ENCODE measurements around the gene YARS2. TPM values are rescaled to one million over a fixed set of nuclear protein-coding genes. Genes with fewer than 3 reads are reported as not detected.

YARS2 gene
- total RNA-seq, 1 experiment from 2014 or later: 41.4 TPM

- Histone ChIP-seq H2BK12ac (ENCODE audit: insufficient read length, low read depth, low read length) (no peak overlapping the region), H3T11ph (ENCODE audit: low read length) (no peak overlapping the region), H3K4me1 (ENCODE audit: insufficient read depth, low read length) (no peaks in the 10 kb centered on the region), H3K23me2 (ENCODE audit: insufficient read length, low read depth, low read length, poor library complexity, severe bottlenecking) (no peaks in the 10 kb centered on the region), H2BK20ac (ENCODE audit: low read depth, low read length, poor library complexity, severe bottlenecking) (no peak overlapping the region), H4K5ac (ENCODE audit: insufficient read length, low read depth, low read length) (no peak overlapping the region), H4K8ac (replicated peaks; ENCODE audit: insufficient read length, low read depth, low read length) (no peak overlapping the region), H3K14ac (ENCODE audit: insufficient read depth, low read length) (no peak overlapping the region), H3K27me3 (ENCODE audit: insufficient read depth, low read length) (no peaks in the 10 kb centered on the region), H2AK5ac (ENCODE audit: insufficient read length, low read length) (no peak overlapping the region), H3K56ac (ENCODE audit: insufficient read length, low read depth, low read length) (no peak overlapping the region), H2BK120ac (ENCODE audit: low read depth, low read length, poor library complexity, severe bottlenecking) (no peak overlapping the region), H3K9me3 (ENCODE audit: control insufficient read depth, low read depth, low read length) (no peaks in the 10 kb centered on the region), H2BK15ac (ENCODE audit: low read depth, low read length) (no peak overlapping the region), H3K9ac (ENCODE audit: extremely low read depth, insufficient read length, low read length) (no peak overlapping the region), H3K4ac (ENCODE audit: low read depth, low read length) (no peak overlapping the region), H4K91ac (ENCODE audit: insufficient read length, low read depth, low read length) (no peak overlapping the region), H3K79me1 (ENCODE audit: insufficient read depth, low read depth, low read length, poor library complexity, severe bottlenecking) (no peaks in the 10 kb centered on the region), H3K79me2 (ENCODE audit: insufficient read depth, low read length) (no peaks in the 10 kb centered on the region), H2BK5ac (ENCODE audit: insufficient read length, low read length) (no peak overlapping the region), H4K20me1 (ENCODE audit: control insufficient read depth, insufficient read depth, insufficient read length) (no peaks in the 10 kb centered on the region), H3K27ac (ENCODE audit: insufficient read length, low read depth, low read length) (no peak overlapping the region), H3K23ac (ENCODE audit: insufficient read length, low read depth, low read length) (no peak overlapping the region), H2AFZ (ENCODE audit: low read length) (no peak overlapping the region), H3K4me2 (ENCODE audit: insufficient read depth, insufficient read length, low read length) (no peak overlapping the region), H3K18ac (ENCODE audit: insufficient read length, low read depth, low read length) (no peak overlapping the region)
- peaks cover 25 to 74% (median 73%) of the 10 kb centered on the region in 3 experiments; a peak in 6 of 7 replicates for H3K36me3 Mint-ChIP-seq (ENCODE audit: insufficient read depth in 1 of 3, low read depth in 3 of 3)
- TF ChIP-seq CTCF (conservative IDR thresholded peaks at IDR 0.05): no peak
- peak overlapping the region in 1 of 3 experiments; percentile 12; a peak in 1 of 7 replicates for H3K27ac Mint-ChIP-seq
- no peaks in the 10 kb centered on the region for H3K27me3 Mint-ChIP-seq (ENCODE audit: low read depth)
- H3K4me3 Mint-ChIP-seq: no peak overlapping the region
- DNase-seq: no peak
- H3K9me3 Mint-ChIP-seq: no peaks in the 10 kb centered on the region
- WGBS (ENCODE audit: extremely low coverage, insufficient read length, low lambda C conversion rate): no CpG with 5 or more reads among the region's 2 CpGs
- H3K4me1 Mint-ChIP-seq: peaks cover 21 to 22% of the 10 kb centered on the region in 2 experiments
These were observed 16.4 kb downstream of the YARS2 start for GRCh38 chr12:32739279-32739678.
